ENCODE measurements around the gene HIF1A.

- TF ChIP-seq, protein P1, sequence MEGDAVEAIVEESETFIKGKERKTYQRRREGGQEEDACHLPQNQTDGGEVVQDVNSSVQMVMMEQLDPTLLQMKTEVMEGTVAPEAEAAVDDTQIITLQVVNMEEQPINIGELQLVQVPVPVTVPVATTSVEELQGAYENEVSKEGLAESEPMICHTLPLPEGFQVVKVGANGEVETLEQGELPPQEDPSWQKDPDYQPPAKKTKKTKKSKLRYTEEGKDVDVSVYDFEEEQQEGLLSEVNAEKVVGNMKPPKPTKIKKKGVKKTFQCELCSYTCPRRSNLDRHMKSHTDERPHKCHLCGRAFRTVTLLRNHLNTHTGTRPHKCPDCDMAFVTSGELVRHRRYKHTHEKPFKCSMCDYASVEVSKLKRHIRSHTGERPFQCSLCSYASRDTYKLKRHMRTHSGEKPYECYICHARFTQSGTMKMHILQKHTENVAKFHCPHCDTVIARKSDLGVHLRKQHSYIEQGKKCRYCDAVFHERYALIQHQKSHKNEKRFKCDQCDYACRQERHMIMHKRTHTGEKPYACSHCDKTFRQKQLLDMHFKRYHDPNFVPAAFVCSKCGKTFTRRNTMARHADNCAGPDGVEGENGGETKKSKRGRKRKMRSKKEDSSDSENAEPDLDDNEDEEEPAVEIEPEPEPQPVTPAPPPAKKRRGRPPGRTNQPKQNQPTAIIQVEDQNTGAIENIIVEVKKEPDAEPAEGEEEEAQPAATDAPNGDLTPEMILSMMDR (IDR thresholded peaks at IDR 0.05): no peak
- TF ChIP-seq POLR2A (IDR thresholded peaks at IDR 0.05): no peak
Observed at GRCh38 chr14:61698206-61698980, 3.1 kb downstream of the HIF1A start.

Measured in uterus (tissue), 2 donors.